GM20000 (cell line): ENCODE measurements around the gene OR6A2.

Source experiments
- DNase-seq: peaks from one replicate; pipeline ENCODE4 v3.0.0; 2012; ENCODE audit warnings: low spot score
- TF ChIP-seq, protein P1 (sequence below): IDR thresholded peaks from 2 replicates; pipeline ENCODE4 v1.5.1; 2012; ENCODE audit warnings: mild to moderate bottlenecking, control low read depth; ENCODE audit errors: extremely low read depth, missing control alignments

OR6A2 gene

GRCh38 chr11:6799402-6799801, at the start of gene OR6A2:
Gene OR6A2, minus strand, starts transcription at chr11:6799689. Its CDS starts 3,981 bp downstream, at chr11:6795708.
- TF ChIP-seq, protein P1, sequence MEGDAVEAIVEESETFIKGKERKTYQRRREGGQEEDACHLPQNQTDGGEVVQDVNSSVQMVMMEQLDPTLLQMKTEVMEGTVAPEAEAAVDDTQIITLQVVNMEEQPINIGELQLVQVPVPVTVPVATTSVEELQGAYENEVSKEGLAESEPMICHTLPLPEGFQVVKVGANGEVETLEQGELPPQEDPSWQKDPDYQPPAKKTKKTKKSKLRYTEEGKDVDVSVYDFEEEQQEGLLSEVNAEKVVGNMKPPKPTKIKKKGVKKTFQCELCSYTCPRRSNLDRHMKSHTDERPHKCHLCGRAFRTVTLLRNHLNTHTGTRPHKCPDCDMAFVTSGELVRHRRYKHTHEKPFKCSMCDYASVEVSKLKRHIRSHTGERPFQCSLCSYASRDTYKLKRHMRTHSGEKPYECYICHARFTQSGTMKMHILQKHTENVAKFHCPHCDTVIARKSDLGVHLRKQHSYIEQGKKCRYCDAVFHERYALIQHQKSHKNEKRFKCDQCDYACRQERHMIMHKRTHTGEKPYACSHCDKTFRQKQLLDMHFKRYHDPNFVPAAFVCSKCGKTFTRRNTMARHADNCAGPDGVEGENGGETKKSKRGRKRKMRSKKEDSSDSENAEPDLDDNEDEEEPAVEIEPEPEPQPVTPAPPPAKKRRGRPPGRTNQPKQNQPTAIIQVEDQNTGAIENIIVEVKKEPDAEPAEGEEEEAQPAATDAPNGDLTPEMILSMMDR, result no peak
- DNase-seq, result no peak

DNA sequence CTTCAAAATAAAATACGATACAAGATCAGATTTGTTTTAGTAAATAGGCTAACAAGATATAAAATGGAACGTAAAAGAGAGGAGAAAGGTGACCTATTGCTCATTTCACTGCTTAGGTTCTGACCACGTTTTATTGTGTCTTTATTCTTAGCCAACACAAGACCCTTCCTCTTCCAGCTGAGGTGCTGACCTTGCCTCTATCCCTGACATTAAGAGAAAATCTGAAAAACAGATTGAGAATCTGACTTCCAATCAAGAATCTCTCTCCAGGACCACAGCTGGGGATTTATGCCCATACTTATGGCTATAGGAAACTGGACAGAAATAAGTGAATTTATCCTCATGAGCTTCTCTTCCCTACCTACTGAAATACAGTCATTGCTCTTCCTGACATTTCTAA, 45.9 kb upstream of the OR6A2 start, which contains the start of gene OR10A5:
Gene OR10A5 (plus strand): TSS at position 301 of the 400 bp plus-strand sequence. CDS start 0 bp downstream, at position 301.
- DNase-seq, result no peak
- TF ChIP-seq, protein P1, result no peak

GRCh38 chr11:6844356-6844755, 44.9 kb upstream of the OR6A2 start:
- TF ChIP-seq, protein P1, result no peak
- no peak for DNase-seq

DNA sequence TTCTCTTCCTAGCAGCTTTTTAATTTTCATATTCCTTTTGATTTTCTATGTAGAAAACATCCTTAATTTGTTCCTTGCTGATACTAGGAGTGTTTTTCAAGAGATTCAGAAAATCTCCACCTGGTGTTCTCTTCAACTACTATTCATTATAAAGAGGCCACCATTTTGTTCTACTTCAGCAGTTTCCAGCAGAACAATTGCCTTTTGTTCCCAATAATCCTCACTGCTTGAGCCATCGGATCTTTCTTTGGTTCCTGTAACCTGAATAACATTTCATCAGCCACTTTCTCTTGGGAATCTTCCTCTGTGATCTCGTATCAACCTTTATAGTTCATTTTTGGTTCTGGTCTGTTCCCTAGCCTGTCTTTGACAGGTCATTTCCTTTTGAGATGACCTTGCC, 44.2 kb upstream of the OR6A2 start:
- DNase-seq, result no peak
- TF ChIP-seq, protein P1, result no peak

- peak; percentile 14 for DNase-seq
- TF ChIP-seq, protein P1, result no peak
These were observed 42.2 kb upstream of the OR6A2 start for GRCh38 chr11:6841694-6842093.

DNA sequence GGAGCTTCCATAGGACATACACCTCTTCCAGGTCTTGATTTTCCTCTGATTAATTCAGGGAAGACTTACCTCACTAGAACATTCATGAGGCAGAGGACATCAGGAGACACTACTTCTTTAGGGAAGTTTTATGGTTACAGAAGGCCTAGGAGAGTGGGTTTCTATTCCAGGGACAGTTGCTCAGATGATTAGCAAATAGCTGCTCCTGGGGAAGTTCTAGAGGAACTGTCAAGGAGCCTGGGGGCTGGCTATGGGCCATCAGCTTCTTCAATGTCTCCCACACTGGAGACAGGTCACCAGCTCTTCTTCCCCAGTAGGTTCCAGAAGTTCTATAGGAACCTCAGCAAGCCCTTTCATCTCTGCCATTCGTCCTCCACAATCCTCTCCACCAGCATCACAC, 34.5 kb upstream of the OR6A2 start:
- TF ChIP-seq, protein P1, result no peak
- no peak for DNase-seq

- no peak for DNase-seq
- TF ChIP-seq, protein P1, result no peak
These were observed 33.9 kb upstream of the OR6A2 start for GRCh38 chr11:6833356-6833755.
